GM21529 (cell line): ENCODE results near the gene NPFF.
"Not testable (repeated sequence)": the region's sequence is repeated elsewhere in the genome, so short reads cannot be mapped to it uniquely, and the experiment has no call there.

Source experiments
- ATAC-seq: cut with Tn5 transposase; IDR thresholded peaks from one replicate; pipeline ENCODE4 v1.9.1; 2021; ENCODE audit not compliant: unreplicated experiment

Gene NPFF, protein sequence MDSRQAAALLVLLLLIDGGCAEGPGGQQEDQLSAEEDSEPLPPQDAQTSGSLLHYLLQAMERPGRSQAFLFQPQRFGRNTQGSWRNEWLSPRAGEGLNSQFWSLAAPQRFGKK

DNA sequence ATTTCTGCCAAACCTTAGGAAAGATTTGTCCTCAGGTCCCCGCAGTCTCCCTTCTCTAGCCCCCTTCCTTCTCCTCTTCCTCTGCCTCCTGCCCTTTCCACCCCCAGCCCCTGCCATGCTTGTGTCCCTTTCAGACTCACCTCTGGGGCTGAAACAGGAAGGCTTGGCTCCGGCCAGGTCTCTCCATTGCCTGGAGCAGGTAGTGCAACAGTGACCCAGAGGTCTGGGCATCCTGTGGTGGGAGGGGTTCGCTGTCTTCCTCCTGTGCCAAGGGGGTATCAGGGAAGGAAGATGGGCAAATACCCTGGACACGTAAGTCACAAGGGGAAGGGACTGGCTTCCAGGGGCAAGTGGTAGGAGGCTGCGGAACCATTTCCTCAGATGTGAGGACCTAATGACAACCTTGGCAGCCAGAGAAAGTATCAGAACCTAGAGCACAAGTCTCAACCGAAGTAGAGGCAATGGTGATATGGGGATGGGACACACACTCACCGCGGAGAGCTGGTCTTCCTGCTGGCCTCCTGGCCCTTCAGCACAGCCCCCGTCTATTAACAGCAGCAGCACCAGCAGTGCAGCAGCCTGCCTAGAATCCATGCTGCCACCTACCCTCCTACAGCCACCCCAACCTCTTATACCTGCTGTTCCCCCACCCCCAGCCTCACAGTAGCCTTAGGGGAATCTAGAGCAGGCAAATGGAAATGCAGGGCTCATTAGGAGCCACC, at the start of gene NPFF:
NPFF (minus strand) TSS at position 604 of the 722 bp plus-strand sequence; CDS start at position 594, 10 bp downstream.
- no peak for ATAC-seq

DNA sequence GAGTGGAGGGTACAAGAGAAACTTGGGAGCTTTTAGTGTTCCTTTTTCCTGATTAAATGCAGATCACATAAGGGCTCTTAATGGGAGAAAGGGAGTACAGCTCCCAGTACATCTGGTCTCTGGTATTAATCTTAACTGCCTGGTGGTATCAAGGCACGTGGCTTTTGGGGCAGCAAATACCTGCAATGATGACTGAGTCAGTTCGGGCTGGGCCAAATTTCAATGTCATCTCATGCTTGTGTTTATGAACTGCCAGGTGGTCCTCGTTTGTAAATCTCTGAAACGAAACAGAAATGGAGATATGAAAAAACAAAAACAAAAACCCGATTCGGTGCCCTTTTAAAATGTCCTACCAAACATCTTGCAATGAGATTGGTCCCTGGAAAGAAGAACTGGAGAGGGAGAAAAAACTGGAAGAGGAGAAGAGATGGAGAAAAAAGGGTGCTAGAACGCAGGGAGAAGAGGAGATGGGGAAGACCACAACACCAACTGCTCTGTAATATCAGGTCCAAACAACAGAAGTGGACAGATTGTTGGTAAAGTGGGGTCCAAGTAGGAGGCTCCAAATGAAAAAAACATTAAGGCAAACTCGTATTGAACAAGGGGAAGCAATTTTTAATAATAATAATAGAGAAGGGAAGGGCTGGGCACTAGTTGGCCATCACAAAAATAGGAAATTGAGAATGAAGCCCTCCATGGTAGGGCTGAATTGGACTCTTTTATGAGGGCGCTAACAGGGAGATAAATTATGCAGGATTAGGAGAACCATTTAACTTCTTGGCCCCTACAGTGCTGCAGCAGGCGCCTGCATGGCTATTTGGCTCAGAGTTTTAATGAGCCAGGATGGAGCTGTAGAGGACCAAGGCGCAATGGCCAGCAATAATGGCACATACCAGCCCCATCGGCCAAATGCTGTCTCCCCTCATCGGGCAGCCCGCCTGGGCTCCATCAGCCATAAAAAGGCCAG, 45.4 kb upstream of the NPFF start:
- no peak for ATAC-seq

DNA sequence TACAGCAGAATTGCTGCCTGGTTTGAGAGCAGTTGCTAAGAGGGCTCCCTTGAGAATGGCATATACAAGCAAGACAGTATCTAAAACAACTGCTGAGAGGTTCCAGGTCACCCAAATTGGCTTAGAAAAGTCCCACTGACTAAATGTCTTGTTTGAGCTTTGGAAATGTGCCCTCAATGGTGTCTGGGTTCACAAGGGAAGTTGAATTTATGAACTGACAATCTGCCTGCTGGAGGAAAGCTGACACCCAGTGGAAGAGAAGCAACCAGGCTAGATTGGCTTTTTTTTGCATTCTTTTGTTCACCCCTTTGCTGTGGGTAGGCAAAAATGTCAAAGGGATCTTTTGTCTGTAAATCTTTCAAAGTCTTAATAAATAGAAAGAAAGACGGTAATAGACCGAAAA, 44.6 kb upstream of the NPFF start:
- ATAC-seq = no peak

- no peak for ATAC-seq
These were observed 43.3 kb upstream of the NPFF start for GRCh38 chr12:53550595-53550994.

DNA sequence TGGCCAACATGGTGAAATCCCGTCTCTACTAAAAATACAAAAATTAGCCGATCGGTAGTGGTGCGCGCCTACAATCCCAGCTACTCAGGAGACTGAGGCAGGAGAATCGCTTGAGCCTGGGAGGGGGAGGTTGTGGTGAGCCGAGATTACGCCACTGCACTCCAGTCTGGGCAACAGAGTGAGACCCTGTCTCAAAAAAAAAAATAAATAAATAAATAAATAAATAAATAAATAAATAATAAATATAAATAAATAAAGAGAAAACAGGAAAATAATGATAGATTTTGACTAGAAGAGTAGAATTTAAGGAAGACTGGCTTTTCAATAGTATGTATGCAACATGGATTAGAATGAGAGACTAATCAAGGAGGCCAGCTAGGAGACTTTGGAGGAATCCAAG, 42.8 kb upstream of the NPFF start:
- not testable (repeated sequence) for ATAC-seq

- ATAC-seq = not testable (repeated sequence)
These were observed 41.1 kb upstream of the NPFF start for GRCh38 chr12:53548354-53548753.

GRCh38 chr12:53543539-53543938, 36.3 kb upstream of the NPFF start:
- peak; percentile 86 for ATAC-seq

DNA sequence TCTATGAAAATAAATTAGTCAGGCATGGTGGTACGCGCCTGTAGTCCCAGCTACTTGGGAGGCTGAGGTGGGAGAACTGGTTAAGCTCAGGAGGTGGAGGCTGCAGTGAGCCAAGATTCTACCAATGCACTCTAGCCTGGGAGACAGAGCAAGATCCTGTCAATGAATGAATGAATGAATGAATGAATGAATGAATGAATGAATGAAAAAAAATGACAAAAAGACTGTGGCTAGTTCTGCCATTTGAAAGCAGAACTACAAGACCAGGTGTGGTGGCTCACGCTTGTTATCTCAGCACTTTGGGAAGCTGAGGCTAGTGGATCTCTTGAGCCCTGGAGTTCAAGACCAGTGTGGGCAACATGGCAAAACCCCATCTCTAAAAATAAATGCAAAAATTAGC, 32.2 kb upstream of the NPFF start:
- ATAC-seq = no peak

- ATAC-seq = no peak
These were observed 31.0 kb upstream of the NPFF start for GRCh38 chr12:53538209-53538689.

- no peak for ATAC-seq
These were observed 29.7 kb upstream of the NPFF start for GRCh38 chr12:53536962-53537361.

GRCh38 chr12:53533471-53533870, 26.2 kb upstream of the NPFF start:
- ATAC-seq = no peak

GRCh38 chr12:53532524-53533445, 25.5 kb upstream of the NPFF start:
- no peak for ATAC-seq

DNA sequence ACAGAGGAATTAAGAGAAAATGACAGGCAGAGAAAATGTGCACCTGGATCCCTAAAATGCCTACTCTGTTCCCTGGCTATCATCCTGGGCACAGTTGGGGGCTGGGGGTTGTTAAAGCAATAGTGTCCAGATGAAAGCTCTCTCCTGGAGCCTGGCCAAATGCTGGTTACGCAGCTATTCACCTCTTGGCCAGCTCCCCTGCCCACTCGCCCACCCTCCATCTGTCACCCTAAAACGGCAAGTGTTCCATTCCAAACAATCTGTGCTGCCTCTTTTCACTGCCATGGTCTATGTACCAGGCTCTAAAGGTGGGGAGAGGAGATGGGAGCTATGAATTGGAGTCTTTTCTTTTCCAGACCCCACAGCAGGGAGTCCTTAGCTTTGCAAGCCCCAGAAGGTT, 24.7 kb upstream of the NPFF start:
- no peak for ATAC-seq

GRCh38 chr12:53530920-53531319, 23.6 kb upstream of the NPFF start:
- no peak for ATAC-seq

GRCh38 chr12:53530061-53530460, 22.8 kb upstream of the NPFF start:
- no peak for ATAC-seq

DNA sequence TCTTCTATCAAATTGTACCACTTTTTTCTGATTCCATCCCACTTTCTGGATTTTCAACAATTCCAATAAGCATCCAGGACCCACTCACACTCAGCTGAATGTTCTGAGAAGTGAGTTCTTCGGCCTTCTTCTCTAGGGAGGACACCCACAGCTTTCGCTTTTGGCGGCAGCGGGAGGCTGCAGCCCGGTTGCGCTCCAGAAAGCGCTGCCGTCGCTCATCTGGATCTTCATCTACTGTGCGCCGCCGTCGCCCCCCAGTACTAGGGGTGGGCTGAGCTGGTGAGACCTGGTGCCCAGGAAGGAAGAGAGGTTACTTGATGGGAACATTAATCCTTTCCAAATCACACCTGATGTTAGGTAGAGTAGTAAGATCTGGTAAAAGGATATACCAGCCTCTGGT, 17.2 kb upstream of the NPFF start:
- no peak for ATAC-seq

DNA sequence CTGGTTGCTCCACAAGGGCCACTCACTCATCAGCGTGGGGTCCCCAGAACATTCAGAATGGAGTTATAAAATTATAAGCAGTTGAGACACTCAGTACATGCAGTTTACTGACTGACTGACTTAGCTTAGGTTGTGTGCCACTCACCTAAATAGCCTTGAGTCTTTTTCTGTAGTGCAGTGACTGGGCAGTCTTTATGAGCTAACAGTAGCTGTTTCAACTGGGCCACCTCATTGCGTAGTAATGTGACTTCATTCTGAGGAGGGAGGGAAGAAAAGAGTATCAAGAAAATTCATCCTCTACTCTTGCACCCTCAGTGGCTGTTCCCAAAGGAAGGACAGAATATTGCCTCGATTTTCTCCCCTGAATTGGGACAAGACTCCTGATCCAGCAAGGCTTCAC, 15.8 kb upstream of the NPFF start:
- no peak for ATAC-seq

DNA sequence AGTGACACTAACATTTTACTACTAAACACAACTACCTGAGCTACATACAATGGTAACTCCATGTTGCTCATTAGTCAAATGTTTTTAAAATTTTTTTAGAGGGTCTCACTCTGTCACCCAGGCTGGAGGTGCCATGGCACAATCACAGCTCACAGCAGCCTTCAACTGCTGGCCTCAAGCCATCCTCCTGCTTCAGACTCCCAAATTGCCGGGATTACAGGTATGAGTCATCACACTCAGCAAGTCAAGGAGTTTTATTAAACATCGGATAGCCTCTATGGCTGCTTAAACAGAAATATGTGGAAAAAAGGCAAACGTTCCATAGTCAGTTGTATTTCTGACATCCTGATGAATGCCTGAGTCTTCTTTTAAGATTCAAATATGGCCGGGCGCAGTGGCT, 11.1 kb upstream of the NPFF start:
- ATAC-seq = no peak

DNA sequence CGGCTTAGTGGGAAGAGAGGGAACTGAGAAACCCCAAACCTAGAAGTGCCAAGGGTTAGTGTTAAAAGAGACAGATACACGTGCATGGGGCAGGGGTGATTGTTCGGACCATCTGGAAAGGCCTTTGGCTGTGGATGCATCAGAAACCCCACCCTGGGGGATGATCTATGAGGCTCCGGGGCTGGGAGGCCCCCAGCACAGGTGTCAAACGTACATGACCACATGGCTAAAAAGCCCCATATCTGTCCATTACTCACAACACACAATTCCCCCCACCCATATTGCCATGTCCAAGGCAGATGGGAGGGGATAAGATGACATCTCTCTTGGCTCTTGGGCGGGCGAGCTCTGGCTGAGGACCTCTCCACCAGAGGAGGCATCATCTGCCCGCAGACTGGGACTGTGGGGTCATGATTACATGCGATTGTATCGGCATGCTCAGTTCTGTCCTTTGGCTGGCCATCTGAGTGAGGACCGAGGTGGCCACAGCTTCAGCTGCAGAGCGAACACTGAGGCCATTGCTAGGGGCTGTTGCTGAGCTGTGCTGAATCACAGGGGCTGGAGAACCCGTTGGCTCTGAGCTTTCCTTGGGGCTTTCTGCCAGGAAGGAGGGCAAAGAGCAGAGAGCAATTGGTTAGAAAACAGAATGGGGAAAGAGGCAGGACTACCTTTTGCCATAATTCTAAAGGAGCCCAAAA, 9.6 kb upstream of the NPFF start:
- ATAC-seq = no peak

GRCh38 chr12:53515291-53515680, 8.0 kb upstream of the NPFF start:
- ATAC-seq = no peak
